ENCODE data around the gene CPEB3. TPM values are rescaled to one million over a fixed set of nuclear protein-coding genes. Genes with fewer than 3 reads are reported as not detected.

Gene CPEB3
- total RNA-seq, 6 experiments from 2014 or later = 5.7 to 46.5 (median 8.7) TPM

GRCh38 chr10:92076722-92077121, 214.2 kb downstream of the CPEB3 start:
- H3K27me3 ChIP-seq = no peaks in the 10 kb centered on the region
- no peak for DNase-seq
- TF ChIP-seq POLR2A (IDR thresholded peaks at IDR 0.05) (no peak), CTCF (IDR thresholded peaks at IDR 0.05) (no peak)
- H3K9me3 ChIP-seq = no peaks in the 10 kb centered on the region
- intact Hi-C loops (cut with DNase I) = no loop called here
- H3K27ac ChIP-seq = no peak overlapping the region
- no peak overlapping the region for H3K4me3 ChIP-seq
- no peak for ATAC-seq
- peaks cover 0 to 84% (median 12%) of the 10 kb centered on the region in 4 donors for H3K36me3 ChIP-seq
- H3K4me1 ChIP-seq = peaks cover 0 to 18% (median 4%) of the 10 kb centered on the region in 4 donors

DNA sequence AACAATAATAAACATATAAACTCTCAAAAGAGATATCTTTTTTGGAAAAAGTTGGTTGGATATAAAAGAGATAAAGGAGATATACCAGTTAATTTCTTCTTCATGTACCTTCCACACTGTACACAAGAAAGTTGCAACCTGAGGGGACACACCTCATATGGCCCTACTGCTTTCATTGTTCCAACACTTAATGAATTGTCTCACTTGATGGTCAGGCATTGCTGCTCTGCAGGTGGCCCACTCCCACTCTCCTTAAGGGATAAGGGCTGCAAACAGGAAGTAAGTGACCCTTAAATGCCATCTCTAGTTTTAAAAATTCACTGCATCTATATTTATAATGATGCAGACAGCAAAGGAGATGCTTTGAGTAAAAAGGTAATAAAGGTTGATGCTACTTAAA, 215.0 kb downstream of the CPEB3 start:
- H3K36me3 ChIP-seq = peaks cover 0 to 79% (median 8%) of the 10 kb centered on the region in 4 donors
- intact Hi-C loops (cut with DNase I) = no loop called here
- no peaks in the 10 kb centered on the region for H3K27me3 ChIP-seq
- H3K4me1 ChIP-seq = peaks cover 0 to 18% (median 4%) of the 10 kb centered on the region in 4 donors
- H3K9me3 ChIP-seq = no peaks in the 10 kb centered on the region
- no peak overlapping the region for H3K4me3 ChIP-seq
- TF ChIP-seq POLR2A (IDR thresholded peaks at IDR 0.05) (no peak), CTCF (IDR thresholded peaks at IDR 0.05) (no peak)
- ATAC-seq (no peak), DNase-seq (no peak)
- H3K27ac ChIP-seq = no peak overlapping the region

DNA sequence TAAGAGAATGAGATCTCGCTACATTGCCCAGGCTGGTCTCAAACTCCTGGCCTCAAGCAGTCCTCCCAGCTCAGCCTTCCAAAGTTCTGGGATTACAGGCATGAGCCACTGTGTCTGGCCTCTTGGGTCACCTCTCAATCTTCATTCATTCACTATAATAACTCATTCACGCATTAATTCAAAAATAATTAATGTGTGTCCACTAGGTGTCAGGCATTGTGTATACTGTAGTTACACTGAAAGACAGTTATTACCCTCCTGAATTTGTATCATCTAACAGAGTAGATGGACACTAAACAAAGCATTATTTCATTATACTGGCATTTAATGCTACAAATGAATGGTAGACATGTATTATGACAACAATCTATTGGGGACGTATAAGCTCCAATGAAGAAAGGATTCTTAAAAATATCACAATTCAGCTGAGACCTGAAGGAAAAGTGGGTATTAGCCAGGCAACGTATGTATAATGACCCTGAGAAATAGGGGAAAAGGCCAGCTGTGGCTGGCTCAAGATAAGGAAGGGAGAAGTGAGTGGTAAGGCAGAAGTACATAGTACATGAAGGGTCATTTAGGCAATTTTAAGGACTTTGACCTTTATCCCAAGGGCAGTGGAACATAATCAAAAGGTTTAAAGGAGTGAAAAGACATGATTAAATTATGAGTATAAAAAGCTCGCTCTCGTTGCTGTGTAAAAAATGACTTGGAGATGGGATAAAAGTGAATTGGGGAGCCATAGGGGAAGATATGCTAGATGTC, 216.6 kb downstream of the CPEB3 start:
- no peak for DNase-seq
- Histone ChIP-seq H3K4me3 (no peak overlapping the region), H3K9me3 (no peaks in the 10 kb centered on the region), H3K4me1 (peaks cover 0 to 18% (median 4%) of the 10 kb centered on the region in 4 donors), H3K36me3 (peaks cover 0 to 75% (median 1%) of the 10 kb centered on the region in 4 donors), H3K27me3 (no peaks in the 10 kb centered on the region), H3K27ac (peak overlapping the region in 1 of 3 donors; percentile 44)
- TF ChIP-seq CTCF (IDR thresholded peaks at IDR 0.05) (peak; percentile 17 to 29 (median 21)), POLR2A (IDR thresholded peaks at IDR 0.05) (no peak)
- WGBS (ENCODE audit: insufficient coverage, low coverage, low lambda C conversion rate, missing lambda C conversion rate) = 66% methylated on average over 6 of the region's 6 CpGs
- ATAC-seq = peak; percentile 54 to 70 (median 58)
- intact Hi-C loops (cut with DNase I) = no loop called here

DNA sequence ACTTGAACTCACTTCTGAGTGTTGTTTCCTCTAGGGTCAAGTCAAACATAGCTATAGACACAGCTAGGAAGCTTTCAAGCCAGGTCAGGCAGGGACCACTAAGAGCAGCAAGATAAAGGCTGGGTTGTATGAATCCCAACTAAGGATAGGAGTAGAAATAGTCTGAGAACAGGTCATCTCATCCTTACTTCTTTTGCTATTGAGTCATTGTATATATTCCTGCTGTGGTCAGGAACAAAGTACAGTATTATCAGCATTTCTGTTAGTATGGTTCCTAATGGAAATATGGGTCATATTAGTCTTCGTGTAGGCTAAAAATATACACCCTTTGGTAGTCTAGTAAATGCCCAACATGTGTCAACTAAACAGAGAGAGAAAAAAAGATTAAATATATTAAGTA, 222.0 kb downstream of the CPEB3 start:
- H3K27me3 ChIP-seq = no peaks in the 10 kb centered on the region
- ATAC-seq = no peak
- intact Hi-C loops (cut with DNase I) = no loop called here
- peaks cover 0 to 75% (median 0%) of the 10 kb centered on the region in 4 donors for H3K36me3 ChIP-seq
- no peaks in the 10 kb centered on the region for H3K9me3 ChIP-seq
- H3K4me3 ChIP-seq = no peak overlapping the region
- TF ChIP-seq POLR2A (IDR thresholded peaks at IDR 0.05) (no peak), CTCF (IDR thresholded peaks at IDR 0.05) (no peak)
- H3K4me1 ChIP-seq = no peaks in the 10 kb centered on the region
- 86% methylated on average over 1 of the region's 1 CpG for WGBS (ENCODE audit: insufficient coverage, low coverage, low lambda C conversion rate, missing lambda C conversion rate)
- no peak for DNase-seq
- no peak overlapping the region for H3K27ac ChIP-seq
